IPS-20b (cell line): ENCODE measurements around the gene SLC17A5.
"Not testable (repeated sequence)": the region's sequence is repeated elsewhere in the genome, so short reads cannot be mapped to it uniquely, and the experiment has no call there.

Experiments used
- H3K27ac ChIP-seq: one replicate; pipeline ENCODE4 v1.5.1; 2013; ENCODE audit warnings: low read length
- H3K27me3 ChIP-seq: 2 replicates; pipeline ENCODE4 v1.6.1; 2013; ENCODE audit warnings: mild to moderate bottlenecking, low read length, inconsistent platforms; ENCODE audit not compliant: insufficient read depth
- H3K36me3 ChIP-seq: 2 replicates; pipeline ENCODE4 v1.6.1; 2013; ENCODE audit warnings: low read depth, mild to moderate bottlenecking, inconsistent platforms, low read length, moderate library complexity; ENCODE audit not compliant: insufficient read depth
- H3K4me1 ChIP-seq: 2 replicates; pipeline ENCODE4 v1.6.1; 2013; ENCODE audit warnings: mild to moderate bottlenecking, control low read depth, inconsistent platforms, low read length, moderate library complexity; ENCODE audit not compliant: insufficient read depth
- H3K4me3 ChIP-seq: 2 replicates; pipeline ENCODE4 v1.5.1; 2013; ENCODE audit warnings: mild to moderate bottlenecking, low read length, inconsistent platforms
- H3K9ac ChIP-seq: 2 replicates; pipeline ENCODE4 v1.6.1; 2013; ENCODE audit warnings: low read depth, mild to moderate bottlenecking, inconsistent platforms, low read length, moderate library complexity
- H3K9me3 ChIP-seq: 2 replicates; pipeline ENCODE4 v1.6.1; 2013; ENCODE audit warnings: mild to moderate bottlenecking, low read depth, low read length, inconsistent platforms; ENCODE audit not compliant: insufficient read depth

SLC17A5 gene

DNA sequence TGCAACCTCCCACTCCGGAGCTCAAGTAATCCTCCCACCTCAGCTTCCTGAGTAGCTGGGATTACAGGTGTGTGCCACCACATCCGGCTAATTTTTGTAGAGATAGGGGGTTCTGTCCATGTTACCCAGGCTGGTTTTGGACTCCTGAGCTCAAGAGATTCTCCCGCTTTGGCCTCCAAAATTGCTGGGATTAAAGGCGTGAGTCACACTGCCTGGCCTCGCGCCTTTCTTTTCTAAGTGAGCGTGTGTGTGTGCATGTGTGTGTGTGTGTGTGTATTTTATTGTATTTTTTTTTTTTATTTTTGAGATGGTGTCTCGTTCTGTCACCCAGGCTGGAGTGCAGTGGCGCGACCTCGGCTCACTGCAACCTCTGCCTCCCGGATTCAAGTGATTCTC, 94.4 kb downstream of the SLC17A5 start:
- not testable (repeated sequence) for H3K27ac ChIP-seq, H3K4me3 ChIP-seq, H3K9ac ChIP-seq, H3K36me3 ChIP-seq, H3K9me3 ChIP-seq, H3K27me3 ChIP-seq
- H3K4me1 ChIP-seq: peaks cover 21% of the 10 kb centered on the region; the same call in 1 of the 2 replicates

DNA sequence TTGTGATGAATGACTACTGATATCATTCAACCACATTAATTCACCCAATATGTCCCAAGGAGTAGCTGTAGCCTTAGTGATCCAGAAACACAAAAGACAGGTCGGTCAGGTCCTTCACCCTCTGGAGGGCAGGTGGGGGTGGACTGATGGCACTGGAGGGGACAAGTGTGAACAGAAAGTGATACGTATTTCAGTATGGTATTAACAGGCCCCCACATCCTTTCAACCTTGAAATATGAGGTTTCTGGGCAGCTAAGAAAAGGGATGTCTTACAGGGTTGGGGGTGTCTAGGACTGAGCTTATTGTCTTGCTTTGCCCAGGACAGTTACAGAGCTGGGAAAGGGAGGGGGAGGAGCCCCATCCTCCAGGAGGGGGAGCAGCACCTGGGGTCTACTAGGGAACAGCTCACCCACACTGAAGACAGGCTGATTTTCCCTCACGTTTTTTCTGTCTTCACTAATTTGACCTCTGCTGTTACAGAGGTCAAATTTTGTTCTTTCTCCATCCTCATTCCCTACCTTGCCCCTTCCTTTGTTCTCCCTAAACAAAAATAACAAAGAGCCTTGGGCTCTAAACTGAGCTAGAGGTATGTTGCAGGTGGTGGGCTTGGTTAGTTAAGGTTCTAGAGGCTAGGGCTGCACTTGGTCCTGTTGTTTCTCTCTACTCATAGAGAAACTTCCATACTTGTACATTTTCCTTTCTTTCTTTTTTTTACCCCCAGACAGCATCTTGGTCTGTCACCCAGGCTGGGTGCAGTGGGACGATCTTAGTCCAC, 95.0 kb downstream of the SLC17A5 start:
- Histone ChIP-seq H3K4me1 (peaks cover 21% of the 10 kb centered on the region; the same call in 1 of the 2 replicates), H3K4me3 (no peak overlapping the region), H3K9ac (no peak overlapping the region), H3K27me3 (no peaks in the 10 kb centered on the region), H3K27ac (no peak overlapping the region), H3K9me3 (no peaks in the 10 kb centered on the region), H3K36me3 (no peaks in the 10 kb centered on the region)

DNA sequence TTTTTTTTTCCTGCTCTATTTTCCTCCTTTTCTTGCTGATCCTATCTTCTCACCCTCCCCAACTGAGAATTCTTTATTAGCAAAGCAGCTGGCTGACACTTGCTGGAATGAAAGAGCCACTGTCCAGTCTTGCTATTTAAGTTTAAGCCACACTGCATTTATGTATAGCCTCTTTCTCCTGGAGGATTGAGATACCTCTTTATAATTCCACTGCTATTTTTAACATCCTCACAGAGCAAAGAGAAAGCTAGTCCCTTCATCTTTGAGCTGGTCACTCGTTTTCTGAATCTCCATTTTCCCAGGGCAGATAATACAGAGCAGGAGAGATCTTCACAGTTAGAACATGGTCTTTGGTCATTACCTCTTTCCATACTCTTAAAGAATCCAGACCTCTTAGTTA, 97.0 kb downstream of the SLC17A5 start:
- no peaks in the 10 kb centered on the region for H3K27me3 ChIP-seq
- H3K4me1 ChIP-seq: peaks cover 21% of the 10 kb centered on the region; the same call in 1 of the 2 replicates
- no peaks in the 10 kb centered on the region for H3K9me3 ChIP-seq
- H3K9ac ChIP-seq: no peak overlapping the region
- no peaks in the 10 kb centered on the region for H3K36me3 ChIP-seq
- H3K27ac ChIP-seq: no peak overlapping the region
- no peak overlapping the region for H3K4me3 ChIP-seq

DNA sequence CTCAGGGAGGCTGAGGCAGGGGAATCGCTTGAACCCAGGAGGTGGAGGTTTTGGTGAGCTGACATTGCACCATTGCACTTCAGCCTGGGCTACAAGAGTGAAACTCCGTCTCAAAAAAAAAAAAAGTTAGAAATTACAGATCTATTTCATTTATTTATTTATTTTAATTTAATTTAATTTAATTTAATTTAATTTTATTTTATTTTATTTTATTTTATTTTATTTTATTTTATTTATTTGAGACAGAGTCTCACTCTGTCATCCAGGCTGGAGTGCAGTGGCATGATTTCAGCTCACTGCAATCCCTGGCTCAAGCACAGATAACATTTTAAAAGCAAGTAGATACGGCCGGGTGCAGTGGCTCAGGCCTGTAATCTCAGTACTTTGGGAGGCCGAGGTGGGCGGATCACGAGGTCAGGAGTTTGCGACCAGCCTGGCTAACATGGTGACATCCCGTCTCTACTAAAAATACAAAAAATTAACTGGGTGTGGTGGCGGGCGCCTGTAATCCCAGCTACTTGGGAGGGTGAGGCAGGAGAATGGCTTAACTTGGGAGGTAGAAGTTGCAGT, 98.3 kb downstream of the SLC17A5 start:
- not testable (repeated sequence) for H3K27me3 ChIP-seq, H3K4me3 ChIP-seq, H3K9ac ChIP-seq, H3K36me3 ChIP-seq, H3K27ac ChIP-seq, H3K9me3 ChIP-seq
- H3K4me1 ChIP-seq: peaks cover 19% of the 10 kb centered on the region; the same call in 1 of the 2 replicates

DNA sequence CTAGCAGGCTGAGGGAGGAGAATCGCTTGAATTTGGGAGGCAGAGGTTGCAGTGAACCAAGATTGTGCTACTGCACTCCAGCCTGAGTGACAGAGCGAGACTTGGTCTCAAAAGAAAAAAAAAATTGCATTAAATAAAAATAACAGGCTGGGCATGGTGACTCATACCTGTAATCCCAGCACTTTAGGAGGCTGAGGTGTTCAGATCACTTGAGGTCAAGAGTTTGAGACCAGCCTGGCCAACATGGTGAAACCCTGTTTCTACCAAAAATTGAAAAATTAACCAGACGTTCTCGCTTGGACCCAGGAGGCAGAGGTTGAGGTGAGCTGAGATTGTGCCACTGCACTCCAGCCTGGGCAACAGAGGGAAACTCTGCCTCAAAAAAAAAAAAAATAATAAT, 102.7 kb downstream of the SLC17A5 start:
- not testable (repeated sequence) for H3K9ac ChIP-seq, H3K27ac ChIP-seq, H3K9me3 ChIP-seq, H3K27me3 ChIP-seq, H3K36me3 ChIP-seq, H3K4me1 ChIP-seq, H3K4me3 ChIP-seq

DNA sequence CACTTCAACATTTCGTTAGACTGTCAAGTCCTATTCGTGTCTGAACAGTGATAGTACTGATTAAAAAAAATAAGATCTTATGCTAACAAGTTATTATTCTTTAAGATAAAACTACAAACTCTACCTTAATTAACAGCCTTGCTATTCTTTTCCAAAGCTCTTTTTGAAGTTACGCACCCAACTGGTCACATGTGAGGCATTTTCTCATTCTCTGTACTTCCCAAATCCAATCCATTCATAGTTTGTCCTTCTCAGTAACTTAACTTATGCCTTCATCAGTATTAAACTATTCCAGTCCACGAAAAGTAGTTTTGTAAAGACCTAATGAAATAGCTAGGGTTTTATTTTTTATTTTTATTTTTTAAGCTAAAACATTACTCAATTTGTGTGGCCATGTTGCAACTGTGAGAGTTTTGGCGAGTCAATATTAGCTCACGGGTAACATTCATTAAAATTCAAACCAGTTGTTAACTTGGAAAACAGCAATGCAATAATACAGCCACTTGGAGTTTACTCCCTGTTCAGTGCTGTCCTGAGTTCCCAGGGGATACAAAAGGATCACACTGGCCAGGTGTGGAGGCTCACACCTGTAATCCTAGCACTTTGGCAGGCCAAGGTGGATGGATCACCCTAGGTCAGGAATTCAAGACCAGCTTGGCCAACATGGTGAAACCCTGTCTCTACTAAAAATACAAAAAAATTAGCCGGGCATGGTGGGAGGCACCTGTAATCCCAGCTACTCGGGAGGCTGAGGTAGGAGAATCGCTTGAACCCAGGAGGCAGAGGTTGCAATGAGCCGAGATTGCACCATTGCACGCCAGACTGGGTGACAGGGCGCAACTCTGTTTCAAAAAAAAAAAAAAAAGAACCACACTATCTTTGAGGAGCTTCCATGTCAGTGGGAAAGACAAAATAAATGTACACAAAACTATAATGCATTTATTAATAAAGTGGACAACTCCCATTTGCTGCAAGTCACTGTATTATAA, 105.0 kb downstream of the SLC17A5 start:
- Histone ChIP-seq H3K9me3 (no peaks in the 10 kb centered on the region), H3K27ac (no peak overlapping the region), H3K4me3 (no peak overlapping the region), H3K4me1 (no peaks in the 10 kb centered on the region), H3K9ac (no peak overlapping the region), H3K27me3 (no peaks in the 10 kb centered on the region), H3K36me3 (no peaks in the 10 kb centered on the region)

DNA sequence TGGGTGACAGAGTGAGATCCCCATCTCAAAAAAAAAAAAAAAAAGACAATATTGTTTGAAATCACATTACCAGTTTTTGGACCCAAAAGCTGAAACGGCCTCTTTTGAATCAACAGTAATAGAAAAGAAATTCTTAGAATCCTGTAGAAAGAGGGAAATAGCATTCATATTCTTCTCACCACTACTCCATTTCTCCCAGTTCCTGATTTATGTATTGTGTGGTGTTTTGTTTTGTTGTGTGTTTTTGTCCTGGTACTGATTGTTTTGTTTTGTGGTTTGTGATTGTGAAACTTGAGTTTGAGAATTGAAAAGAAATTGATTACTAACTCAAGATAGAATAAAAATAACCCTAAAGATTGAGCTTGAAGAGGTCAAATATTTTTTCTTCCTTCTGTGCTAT, 106.8 kb downstream of the SLC17A5 start:
- Histone ChIP-seq H3K27ac (no peak overlapping the region), H3K4me1 (no peaks in the 10 kb centered on the region), H3K9ac (no peak overlapping the region), H3K9me3 (no peaks in the 10 kb centered on the region), H3K4me3 (no peak overlapping the region), H3K36me3 (no peaks in the 10 kb centered on the region), H3K27me3 (no peaks in the 10 kb centered on the region)
